Spleen (tissue), 11 donors: ENCODE data around the gene SLC8B1. TPM values are rescaled to one million over a fixed set of nuclear protein-coding genes. Genes with fewer than 3 reads are reported as not detected.

Source experiments
- DNase-seq: peaks from one replicate; pipeline ENCODE4 v3.0.0-alpha.2; 2020
- H3K27ac ChIP-seq, 8 donors: fragments of 200-600 bp; sonication (generic) in 7 of 8; 1 replicate in 4 of 8; 2 replicates in 4 of 8; pipeline versions ENCODE4 v1.5.0 to v1.8.0; 2016 to 2021; ENCODE audit warnings: inconsistent platforms in 4 of 8, mild to moderate bottlenecking in 4 of 8, moderate library complexity in 1 of 8
- H3K27me3 ChIP-seq, 7 donors: fragments of 200-600 bp; sonication (generic) in 6 of 7; replicated peaks in 1 of 7; 1 replicate in 4 of 7; 2 replicates in 3 of 7; pipeline versions ENCODE4 v1.5.0 to v1.8.0; 2016 to 2021; ENCODE audit warnings: inconsistent platforms in 3 of 7, mild to moderate bottlenecking in 1 of 7
- H3K36me3 ChIP-seq, 6 donors: fragments of 200-600 bp; sonication (generic) in 5 of 6; 1 replicate in 4 of 6; 2 replicates in 2 of 6; pipeline versions ENCODE4 v1.5.0 to v1.8.0; 2016 to 2021; ENCODE audit warnings: inconsistent platforms in 2 of 6
- H3K4me1 ChIP-seq, 6 donors: fragments of 200-600 bp; sonication (generic) in 5 of 6; 1 replicate in 3 of 6; 2 replicates in 3 of 6; pipeline versions ENCODE4 v1.5.0 to v1.8.0; 2016 to 2021; ENCODE audit warnings: inconsistent platforms in 3 of 6
- H3K4me3 ChIP-seq, 8 donors: fragments of 200-600 bp; sonication (generic) in 7 of 8; 1 replicate in 4 of 8; 2 replicates in 4 of 8; pipeline versions ENCODE4 v1.5.0 to v1.8.0; 2016 to 2021; ENCODE audit warnings: inconsistent platforms in 4 of 8, mild to moderate bottlenecking in 4 of 8, moderate library complexity in 2 of 8
- H3K9me3 ChIP-seq, 8 donors: fragments of 200-600 bp; sonication (generic) in 7 of 8; 1 replicate in 4 of 8; 2 replicates in 4 of 8; pipeline versions ENCODE4 v1.5.0 to v1.8.0; 2016 to 2021; ENCODE audit warnings: inconsistent platforms in 4 of 8
- CTCF ChIP-seq, 11 experiments: fragments of 200-600 bp in 7 of 11; fragments of 450-650 bp in 4 of 11; sonication (generic) in 4 of 11; IDR thresholded peaks in 8 of 11; conservative IDR thresholded peaks in 3 of 11; 1 replicate in 7 of 11; 2 replicates in 4 of 11; pipeline versions ENCODE4 v1.4.0 to v1.8.0; 2016 to 2021; ENCODE audit warnings: antibody characterized with exemption in 11 of 11, inconsistent platforms in 4 of 11, mild to moderate bottlenecking in 1 of 11
- POLR2A ChIP-seq, 3 donors: fragments of 450-650 bp; IDR thresholded peaks; one replicate each; pipeline ENCODE4 v1.5.1; 2017; ENCODE audit warnings: antibody characterized with exemption in 3 of 3, mild to moderate bottlenecking in 1 of 3
- POLR2AphosphoS5 ChIP-seq, 3 donors: sonication (generic); formaldehyde crosslinking; IDR thresholded peaks; one replicate each; pipeline ENCODE4 v1.5.1; 2017; ENCODE audit warnings: antibody characterized with exemption in 3 of 3
- whole genome bisulfite sequencing, 5 donors: extraction: QIAGEN DNeasy Blood & Tissue Kit in 3 of 5; methylation state at CpG; one replicate each; pipeline versions ENCODE4 v1.1.5 to v1.1.7; 2013 to 2018; 5-methylcytosine and 5-hydroxymethylcytosine counted together
- intact Hi-C: fragments of 100-400 bp; cut with DNase I; formaldehyde crosslinking; loops from one replicate; pipeline ENCODE4 v1.15.0; 2023; ENCODE audit warnings: low total_unique reads
- polyA plus RNA-seq, 3 donors: library from polyadenylated mRNA; stranded (reverse); fragments of 200-250 nt; gene quantifications; one replicate each; pipeline ENCODE4 v1.2.1, GENCODE V29; 2013
- total RNA-seq, 7 donors: library from RNA; depleted of rRNA in 3 of 7; stranded (reverse); fragments of >200 nt in 3 of 7; fragmentation: NEBNext Ultra II Directional in 4 of 7; extraction: Animal tissue kit (Norgen Biotek cat#: 25700) in 4 of 7; gene quantifications; one replicate each; pipeline versions ENCODE4 v1.1.0 to v1.2.1, GENCODE V29; 2016 to 2021
- donor health status: healthy with polysubstance abuse.
- donor health status: DM: no; HTN: no; CAD: no; lungs with moderate emphysema.
- donor health status: DM: no; HTN: no; CAD: no.
- donor health status: Bipolar disorder and iron deficiency.
- donor health status: healthy.
- donor health status: DM: no; HTN: no; CAD: no.
- donor health status: DM: yes; HTN: yes; CAD: no.

Gene SLC8B1
- total and polyA plus RNA-seq, 10 donors: 15.0 to 126 (median 71.1) TPM

DNA sequence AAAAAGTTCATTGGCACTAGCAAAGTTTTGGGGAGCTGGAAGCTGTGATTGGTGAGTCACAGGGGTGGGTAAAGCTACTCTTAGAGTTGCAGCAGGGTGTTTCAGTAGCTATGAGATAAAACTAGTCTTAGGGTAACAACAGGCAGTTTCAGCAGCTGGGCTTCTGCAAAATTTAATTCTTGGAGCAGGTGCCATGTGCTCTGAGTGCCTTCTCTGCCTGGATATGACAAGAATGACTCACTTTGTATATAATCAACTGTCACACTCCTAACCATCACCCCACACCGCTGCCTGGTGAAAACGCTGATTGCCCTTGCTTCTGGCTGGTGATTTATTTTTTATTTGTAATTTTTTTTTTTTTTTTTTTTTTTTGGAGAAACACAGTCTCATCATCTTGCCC, 13.0 kb upstream of the SLC8B1 start:
- Histone ChIP-seq H3K27me3 (peaks cover 0 to 9% (median 0%) of the 10 kb centered on the region in 7 donors), H3K4me1 (no peaks in the 10 kb centered on the region), H3K4me3 (no peak overlapping the region), H3K9me3 (no peaks in the 10 kb centered on the region), H3K27ac (no peak overlapping the region), H3K36me3 (no peaks in the 10 kb centered on the region)
- no peak for DNase-seq
- intact Hi-C loops: no loop called here
- WGBS, 5 donors: 85 to 92% (median 91%) methylated on average over 2 of the region's 2 CpGs
- no peak for TF ChIP-seq POLR2AphosphoS5 (IDR thresholded peaks at IDR 0.05)
- TF ChIP-seq CTCF (IDR thresholded peaks at IDR 0.05 in 8 of 11, conservative IDR thresholded peaks at IDR 0.05 in 3 of 11): no peak
- no peak for TF ChIP-seq POLR2A (IDR thresholded peaks at IDR 0.05)

DNA sequence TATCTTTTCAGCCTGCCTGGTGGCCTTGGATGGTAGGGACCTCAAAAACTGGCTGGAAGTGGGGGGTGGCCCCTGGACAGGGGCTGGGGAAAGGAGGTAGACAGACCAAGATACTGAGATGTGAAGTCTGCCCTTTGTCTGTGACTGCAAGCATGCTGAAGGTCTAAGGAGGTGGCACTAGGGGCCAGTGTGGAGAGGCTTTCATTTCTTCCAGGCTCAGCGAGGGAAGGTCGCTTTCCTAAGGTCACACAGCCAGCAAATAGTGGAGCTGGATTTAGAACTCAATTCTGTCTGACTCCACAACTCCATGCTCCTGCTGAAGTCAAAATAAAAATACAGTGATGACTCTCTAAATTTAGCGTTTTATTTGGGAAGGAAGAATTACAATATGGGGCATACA, 12.2 kb upstream of the SLC8B1 start:
- no peak for TF ChIP-seq POLR2AphosphoS5 (IDR thresholded peaks at IDR 0.05)
- TF ChIP-seq POLR2A (IDR thresholded peaks at IDR 0.05): no peak
- TF ChIP-seq CTCF (IDR thresholded peaks at IDR 0.05 in 8 of 11, conservative IDR thresholded peaks at IDR 0.05 in 3 of 11): no peak
- H3K4me3 ChIP-seq: no peak overlapping the region
- no peak for DNase-seq
- peaks cover 0 to 9% (median 0%) of the 10 kb centered on the region in 7 donors for H3K27me3 ChIP-seq
- intact Hi-C loops: no loop called here
- WGBS, 5 donors: 90 to 98% (median 95%) methylated on average over 3 of the region's 3 CpGs
- no peaks in the 10 kb centered on the region for H3K4me1 ChIP-seq
- H3K36me3 ChIP-seq: no peaks in the 10 kb centered on the region
- H3K9me3 ChIP-seq: no peaks in the 10 kb centered on the region
- no peak overlapping the region for H3K27ac ChIP-seq

DNA sequence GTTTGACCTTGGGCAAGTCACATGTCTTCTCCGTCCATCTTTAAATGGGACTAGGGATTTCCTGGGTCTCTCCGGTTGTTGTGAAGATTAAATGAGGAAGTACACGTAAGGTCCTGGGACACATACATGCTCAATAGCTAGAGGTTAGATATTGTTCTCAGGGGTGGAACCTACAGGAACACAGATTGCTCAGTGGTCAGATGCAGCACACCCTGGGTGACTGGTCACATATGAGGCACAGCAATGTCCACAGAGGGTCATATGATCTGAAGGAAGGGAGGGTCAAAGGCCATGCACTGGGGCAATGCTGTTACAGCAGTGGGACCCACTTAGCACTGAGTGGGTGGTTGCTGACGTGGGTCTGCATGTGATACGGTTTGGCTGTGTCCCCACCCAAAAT, 11.4 kb upstream of the SLC8B1 start:
- WGBS, 5 donors: 56 to 81% (median 73%) methylated on average over 5 of the region's 5 CpGs
- Histone ChIP-seq H3K9me3 (no peaks in the 10 kb centered on the region), H3K4me3 (no peak overlapping the region), H3K27ac (no peak overlapping the region), H3K36me3 (no peaks in the 10 kb centered on the region), H3K4me1 (peaks cover 0 to 6% (median 0%) of the 10 kb centered on the region in 6 donors), H3K27me3 (peaks cover 0 to 9% (median 0%) of the 10 kb centered on the region in 7 donors)
- no peak for DNase-seq
- TF ChIP-seq POLR2AphosphoS5 (IDR thresholded peaks at IDR 0.05) (no peak), CTCF (IDR thresholded peaks at IDR 0.05 in 8 of 11, conservative IDR thresholded peaks at IDR 0.05 in 3 of 11) (no peak), POLR2A (IDR thresholded peaks at IDR 0.05) (no peak)
- intact Hi-C loops: no loop called here

DNA sequence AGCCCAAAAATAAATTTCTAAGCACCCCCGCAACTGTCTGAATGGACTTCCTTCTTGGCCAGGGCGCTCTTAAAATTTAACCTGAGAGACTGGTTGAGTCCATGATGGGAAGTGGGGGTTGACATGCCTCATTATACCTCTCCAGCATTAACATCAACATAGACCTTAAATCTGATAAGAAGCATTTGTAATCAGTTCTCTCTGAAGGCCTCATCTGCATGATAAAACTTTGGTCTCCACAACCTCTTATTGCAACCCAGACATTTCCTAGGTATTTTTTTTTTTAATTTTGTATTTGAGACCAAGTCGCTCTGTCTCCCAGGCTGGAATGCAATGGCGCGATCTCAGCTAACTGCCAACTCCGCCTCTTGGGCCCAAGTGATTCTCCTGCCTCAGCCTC, 10.4 kb upstream of the SLC8B1 start:
- WGBS, 5 donors: 89 to 99% (median 97%) methylated on average over 6 of the region's 6 CpGs
- Histone ChIP-seq H3K4me1 (peaks cover 0 to 6% (median 0%) of the 10 kb centered on the region in 6 donors), H3K9me3 (no peaks in the 10 kb centered on the region), H3K27me3 (peaks cover 0 to 9% (median 0%) of the 10 kb centered on the region in 7 donors), H3K4me3 (no peak overlapping the region), H3K36me3 (no peaks in the 10 kb centered on the region), H3K27ac (no peak overlapping the region)
- DNase-seq: no peak
- intact Hi-C loops: no loop called here
- TF ChIP-seq POLR2AphosphoS5 (IDR thresholded peaks at IDR 0.05): no peak
- no peak for TF ChIP-seq POLR2A (IDR thresholded peaks at IDR 0.05)
- no peak for TF ChIP-seq CTCF (IDR thresholded peaks at IDR 0.05 in 8 of 11, conservative IDR thresholded peaks at IDR 0.05 in 3 of 11)
